HTERT RPE-1 (cell line): ENCODE measurements around the gene SFPQ.
"Not testable (repeated sequence)": the region's sequence is repeated elsewhere in the genome, so short reads cannot be mapped to it uniquely, and the experiment has no call there.

ENCODE experiments used
- in situ Hi-C: fragments of 300-500 bp; cut with MboI; formaldehyde crosslinking; loops from 4 replicates; pipeline ENCODE4 v1.14.3; 2020; ENCODE audit warnings: low sequenced_read_pairs

The SFPQ gene

DNA sequence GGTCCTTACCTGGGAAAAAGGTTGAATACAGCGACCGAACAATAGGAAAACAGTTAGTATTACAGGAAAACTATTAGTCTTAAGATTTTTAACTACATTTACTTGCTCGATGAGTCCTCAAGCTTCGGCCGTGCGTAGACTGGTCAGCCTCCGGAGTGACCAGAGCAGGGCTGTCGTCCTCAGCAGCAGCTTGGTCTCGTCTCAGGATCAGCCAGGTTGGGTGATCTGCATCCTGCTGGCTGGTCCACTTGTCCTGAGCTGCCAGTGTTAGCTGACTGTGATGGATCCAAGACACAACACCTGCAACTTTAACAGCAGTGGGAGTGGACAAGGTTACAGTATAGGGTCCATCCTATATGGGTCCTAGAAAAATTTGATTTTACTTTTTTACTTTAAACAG lies 50.2 kb downstream of the SFPQ start:
- in situ Hi-C loops: not testable (repeated sequence)

GRCh38 chr1:35142294-35142693 lies 50.7 kb downstream of the SFPQ start:
- in situ Hi-C loops: not testable (repeated sequence)

DNA sequence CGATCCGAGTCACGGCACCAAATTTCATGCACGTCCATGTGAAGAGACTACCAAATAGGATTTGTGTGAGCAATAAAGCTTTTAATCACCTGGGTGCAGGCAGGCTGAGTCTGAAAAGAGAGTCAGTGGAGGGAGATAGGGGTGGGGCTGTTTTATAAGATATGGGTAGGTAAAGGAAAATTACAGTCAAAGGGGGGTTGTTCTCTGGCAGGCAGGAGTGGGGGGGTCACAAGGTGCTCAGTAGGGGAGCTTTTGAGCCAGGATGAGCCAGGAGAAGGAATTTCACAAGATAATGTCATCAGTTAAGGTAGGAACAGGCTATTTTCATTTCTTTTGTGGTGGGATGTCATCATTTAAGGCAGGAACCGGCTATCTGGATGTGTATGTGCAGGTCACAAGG lies 55.4 kb downstream of the SFPQ start:
- in situ Hi-C loops: not testable (repeated sequence)

GRCh38 chr1:35136780-35137179 lies 56.2 kb downstream of the SFPQ start:
- in situ Hi-C loops: no loop called here
